Transverse colon (tissue), 4 donors: Measurements from ENCODE around the gene CEP41. TPM values are rescaled to one million over a fixed set of nuclear protein-coding genes. Genes with fewer than 3 reads are reported as not detected.

ENCODE experiments used
- DNase-seq: peaks from one replicate; pipeline ENCODE4 v3.0.0-alpha.2; 2019
- H3K27ac ChIP-seq, 4 donors: fragments of 200-600 bp; sonication (generic); 2 replicates each; pipeline ENCODE4 v1.5.1; 2016 to 2018; ENCODE audit warnings: inconsistent platforms in 4 of 4
- H3K27me3 ChIP-seq: fragments of 200-600 bp; sonication (generic); 2 replicates; pipeline ENCODE4 v1.5.1; 2017; ENCODE audit warnings: inconsistent platforms
- H3K36me3 ChIP-seq, 4 donors: fragments of 200-600 bp; sonication (generic); 2 replicates each; pipeline ENCODE4 v1.5.1; 2017 to 2019; ENCODE audit warnings: inconsistent platforms in 4 of 4
- H3K4me1 ChIP-seq, 4 donors: fragments of 200-600 bp; sonication (generic); 2 replicates each; pipeline ENCODE4 v1.5.1; 2017 to 2020; ENCODE audit warnings: inconsistent platforms in 4 of 4
- H3K4me3 ChIP-seq, 4 donors: fragments of 200-600 bp; sonication (generic); 1 replicate in 1 of 4; 2 replicates in 3 of 4; pipeline versions ENCODE4 v1.5.1 to v1.6.1; 2017 to 2019; ENCODE audit warnings: inconsistent platforms in 4 of 4
- H3K9me3 ChIP-seq, 2 donors: fragments of 200-600 bp; sonication (generic); 2 replicates each; pipeline ENCODE4 v1.5.1; 2017 to 2019; ENCODE audit warnings: inconsistent platforms in 2 of 2
- CTCF ChIP-seq, 5 experiments: fragments of 200-600 bp in 3 of 5; fragments of 450-650 bp in 2 of 5; sonication (generic) in 3 of 5; IDR thresholded peaks; 1 replicate in 2 of 5; 2 replicates in 3 of 5; pipeline ENCODE4 v1.5.1; 2016 to 2017; ENCODE audit warnings: antibody characterized with exemption in 5 of 5, inconsistent platforms in 3 of 5, mild to moderate bottlenecking in 2 of 5, moderate library complexity in 1 of 5
- EP300 ChIP-seq: sonication (generic); formaldehyde crosslinking; IDR thresholded peaks from one replicate; pipeline ENCODE4 v1.6.1; 2017; ENCODE audit warnings: antibody characterized with exemption, low read depth
- POLR2A ChIP-seq: fragments of 450-650 bp; IDR thresholded peaks from one replicate; pipeline ENCODE4 v1.6.1; 2016; ENCODE audit warnings: antibody characterized with exemption, mild to moderate bottlenecking, moderate library complexity
- POLR2AphosphoS5 ChIP-seq, 3 donors: sonication (generic); formaldehyde crosslinking; IDR thresholded peaks; one replicate each; pipeline ENCODE4 v1.6.1; 2016; ENCODE audit warnings: antibody characterized with exemption in 3 of 3
- WGBS, 2 donors: methylation state at CpG; one replicate each; pipeline ENCODE4 v1.1.5; 2018; ENCODE audit warnings: low coverage in 1 of 2; 5-methylcytosine and 5-hydroxymethylcytosine counted together
- in situ Hi-C, 4 donors: fragments of 200-750 bp; cut with MboI; loops; one replicate each; pipeline versions ENCODE4 v1.15.0 to v1.15.1; 2017; ENCODE audit warnings: low sequenced_read_pairs in 3 of 4, low pct_ligation_motif_present in 1 of 4, low pct_unique_long_range_greater_than_20kb in 1 of 4
- intact Hi-C: fragments of 100-400 bp; cut with DNase I; formaldehyde crosslinking; loops from one replicate; pipeline ENCODE4 v1.15.1; 2023; ENCODE audit warnings: low total_unique reads
- total RNA-seq, 4 donors: library from RNA; depleted of rRNA; stranded (reverse); fragments of >200 nt; gene quantifications; one replicate each; pipeline ENCODE4 v1.1.0, GENCODE V29; 2016

The CEP41 gene
- total RNA-seq, 4 donors from 2014 or later = 0.75 to 4.8 (median 2.7) TPM; not detected in 1

GRCh38 chr7:130393841-130394411 is 46.9 kb downstream of the CEP41 start:
- Histone ChIP-seq H3K4me3 (no peak overlapping the region), H3K27ac (peak overlapping the region in 2 of 4 donors; percentile 49 to 75), H3K9me3 (no peaks in the 10 kb centered on the region), H3K27me3 (no peaks in the 10 kb centered on the region), H3K36me3 (no peaks in the 10 kb centered on the region), H3K4me1 (peaks cover 0 to 12% (median 0%) of the 10 kb centered on the region in 4 donors)
- DNase-seq = no peak
- TF ChIP-seq CTCF (IDR thresholded peaks at IDR 0.05) = no peak
- no peak for TF ChIP-seq POLR2A
- TF ChIP-seq POLR2AphosphoS5 (IDR thresholded peaks at IDR 0.05) = no peak
- TF ChIP-seq EP300 = no peak
- intact Hi-C loops = loop anchor here (2.0 kb wide), 1 partner anchor 41 kb away; no protein-coding TSS in a partner anchor
- in situ Hi-C loops = no loop called here
- WGBS, 2 donors = 70 to 84% methylated on average over 2 to 10 of the region's 10 CpGs

- Histone ChIP-seq H3K27me3 (no peaks in the 10 kb centered on the region), H3K9me3 (no peaks in the 10 kb centered on the region), H3K4me3 (no peak overlapping the region), H3K36me3 (no peaks in the 10 kb centered on the region), H3K27ac (peak overlapping the region; percentile 26 to 75 (median 46)), H3K4me1 (peaks cover 0 to 12% (median 0%) of the 10 kb centered on the region in 4 donors)
- TF ChIP-seq CTCF (IDR thresholded peaks at IDR 0.05) (no peak), POLR2A (no peak), EP300 (no peak), POLR2AphosphoS5 (IDR thresholded peaks at IDR 0.05) (peak in 1 of 3 donors; percentile 32)
- in situ Hi-C loops (no loop called here), intact Hi-C loops (no loop called here)
- no peak for DNase-seq
- WGBS, 2 donors = 67 to 72% methylated on average over 5 of the region's 5 CpGs
These were observed 47.7 kb downstream of the CEP41 start for GRCh38 chr7:130393101-130393561.

- intact Hi-C loops = no loop called here
- no peaks in the 10 kb centered on the region for H3K27me3 ChIP-seq
- no peak for TF ChIP-seq EP300
- TF ChIP-seq POLR2AphosphoS5 (IDR thresholded peaks at IDR 0.05) = no peak
- no peak for TF ChIP-seq POLR2A
- TF ChIP-seq CTCF (IDR thresholded peaks at IDR 0.05) = no peak
- 80 to 100% methylated on average over 1 of the region's 1 CpG for WGBS, 2 donors
- H3K9me3 ChIP-seq = no peaks in the 10 kb centered on the region
- peaks cover 0 to 5% (median 0%) of the 10 kb centered on the region in 4 donors for H3K4me1 ChIP-seq
- DNase-seq = no peak
- no peaks in the 10 kb centered on the region for H3K36me3 ChIP-seq
- in situ Hi-C loops = no loop called here
- H3K4me3 ChIP-seq = no peak overlapping the region
- no peak overlapping the region for H3K27ac ChIP-seq
These were observed 50.3 kb downstream of the CEP41 start for GRCh38 chr7:130390486-130390885.

GRCh38 chr7:130388671-130389070 is 52.1 kb downstream of the CEP41 start:
- no peaks in the 10 kb centered on the region for H3K9me3 ChIP-seq
- H3K4me1 ChIP-seq = peaks cover 0 to 4% (median 0%) of the 10 kb centered on the region in 4 donors
- H3K27ac ChIP-seq = no peak overlapping the region
- H3K27me3 ChIP-seq = no peaks in the 10 kb centered on the region
- no peaks in the 10 kb centered on the region for H3K36me3 ChIP-seq
- in situ Hi-C loops (no loop called here), intact Hi-C loops (no loop called here)
- DNase-seq = no peak
- 69 to 100% methylated on average over 2 of the region's 2 CpGs for WGBS, 2 donors
- TF ChIP-seq EP300 = no peak
- no peak for TF ChIP-seq POLR2AphosphoS5 (IDR thresholded peaks at IDR 0.05)
- TF ChIP-seq POLR2A = no peak
- no peak for TF ChIP-seq CTCF (IDR thresholded peaks at IDR 0.05)
- H3K4me3 ChIP-seq = no peak overlapping the region
